ENCODE data around the gene SNX21.
"Not testable (repeated sequence)": the region's sequence is repeated elsewhere in the genome, so short reads cannot be mapped to it uniquely, and the experiment has no call there.

Gene SNX21

GRCh38 chr20:45833030-45833882 lies at the start of gene SNX21:
Gene SNX21, plus strand, starts transcription at chr20:45833799. Its CDS starts 121 bp downstream, at chr20:45833920.
- in situ Hi-C loops (cut with MboI; ENCODE audit: low sequenced_read_pairs), result no loop called here

- in situ Hi-C loops (cut with MboI; ENCODE audit: low sequenced_read_pairs), result no loop called here
Measured at GRCh38 chr20:45788351-45788750, 45.2 kb upstream of the SNX21 start.

- in situ Hi-C loops (cut with MboI; ENCODE audit: low sequenced_read_pairs), result no loop called here
Measured at GRCh38 chr20:45792317-45793118, 41.1 kb upstream of the SNX21 start.

GRCh38 chr20:45796337-45797065 lies 37.1 kb upstream of the SNX21 start:
- in situ Hi-C loops (cut with MboI; ENCODE audit: low sequenced_read_pairs), result no loop called here

GRCh38 chr20:45797510-45797909 lies 36.1 kb upstream of the SNX21 start:
- in situ Hi-C loops (cut with MboI; ENCODE audit: low sequenced_read_pairs), result not testable (repeated sequence)

- in situ Hi-C loops (cut with MboI; ENCODE audit: low sequenced_read_pairs), result not testable (repeated sequence)
Measured at GRCh38 chr20:45797955-45798354, 35.6 kb upstream of the SNX21 start.

- in situ Hi-C loops (cut with MboI; ENCODE audit: low sequenced_read_pairs), result no loop called here
Measured at GRCh38 chr20:45798935-45799642, 34.5 kb upstream of the SNX21 start.

GRCh38 chr20:45801851-45802250 lies 31.7 kb upstream of the SNX21 start:
- in situ Hi-C loops (cut with MboI; ENCODE audit: low sequenced_read_pairs), result no loop called here

- in situ Hi-C loops (cut with MboI; ENCODE audit: low sequenced_read_pairs), result no loop called here
Measured at GRCh38 chr20:45810191-45810970, 23.2 kb upstream of the SNX21 start.

GRCh38 chr20:45812157-45813005 lies 21.2 kb upstream of the SNX21 start, which contains the start of gene UBE2C:
Gene UBE2C, plus strand, starts transcription at chr20:45812644. Its CDS starts 52 bp downstream, at chr20:45812696.
- in situ Hi-C loops (cut with MboI; ENCODE audit: low sequenced_read_pairs), result no loop called here

- in situ Hi-C loops (cut with MboI; ENCODE audit: low sequenced_read_pairs), result no loop called here
Measured at GRCh38 chr20:45813006-45813340, 20.6 kb upstream of the SNX21 start.

- in situ Hi-C loops (cut with MboI; ENCODE audit: low sequenced_read_pairs), result no loop called here
Measured at GRCh38 chr20:45813489-45813888, 20.1 kb upstream of the SNX21 start.

GRCh38 chr20:45814314-45814713 lies 19.3 kb upstream of the SNX21 start:
- in situ Hi-C loops (cut with MboI; ENCODE audit: low sequenced_read_pairs), result no loop called here

- in situ Hi-C loops (cut with MboI; ENCODE audit: low sequenced_read_pairs), result no loop called here
Measured at GRCh38 chr20:45816951-45817350, 16.6 kb upstream of the SNX21 start.

GRCh38 chr20:45817376-45818194 lies 16.0 kb upstream of the SNX21 start:
- in situ Hi-C loops (cut with MboI; ENCODE audit: low sequenced_read_pairs), result no loop called here

GRCh38 chr20:45818239-45818638 lies 15.4 kb upstream of the SNX21 start:
- in situ Hi-C loops (cut with MboI; ENCODE audit: low sequenced_read_pairs), result no loop called here

- in situ Hi-C loops (cut with MboI; ENCODE audit: low sequenced_read_pairs), result no loop called here
Measured at GRCh38 chr20:45819466-45819865, 14.1 kb upstream of the SNX21 start.

GRCh38 chr20:45821947-45822346 lies 11.7 kb upstream of the SNX21 start:
- in situ Hi-C loops (cut with MboI; ENCODE audit: low sequenced_read_pairs), result no loop called here
